GM21528 (cell line): ENCODE results near the gene PAFAH2.

Experiments used
- ATAC-seq: cut with Tn5 transposase; IDR thresholded peaks from one replicate; pipeline ENCODE4 v1.9.1; 2021; ENCODE audit warnings: mild to moderate bottlenecking, moderate library complexity; ENCODE audit not compliant: unreplicated experiment, low FRiP score

PAFAH2 gene

GRCh38 chr1:26015358-26015757 is 17.5 kb upstream of the PAFAH2 start:
- no peak for ATAC-seq

DNA sequence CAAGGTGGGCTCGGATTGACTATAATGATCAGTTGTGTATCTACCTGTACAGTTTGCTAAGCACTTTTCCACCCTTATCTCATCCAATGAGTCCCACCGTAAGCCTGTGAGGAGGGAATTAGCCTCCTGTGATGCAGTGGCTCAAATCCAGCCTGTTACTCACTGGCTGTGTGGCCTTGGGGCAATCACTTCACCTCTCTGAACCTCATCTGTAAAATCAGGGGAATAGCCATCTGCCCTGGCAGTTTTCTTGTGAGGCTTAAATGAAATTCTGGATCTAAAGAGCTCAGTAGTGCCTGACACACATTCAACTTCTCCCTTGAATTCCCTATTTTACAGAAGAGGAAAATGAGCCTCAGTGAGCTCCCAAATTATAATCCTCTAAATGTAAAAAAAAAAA is 16.3 kb upstream of the PAFAH2 start:
- no peak for ATAC-seq

- ATAC-seq = no peak
These were observed 15.0 kb upstream of the PAFAH2 start for GRCh38 chr1:26012864-26013263.

GRCh38 chr1:26010825-26011224 is 13.0 kb upstream of the PAFAH2 start:
- no peak for ATAC-seq

DNA sequence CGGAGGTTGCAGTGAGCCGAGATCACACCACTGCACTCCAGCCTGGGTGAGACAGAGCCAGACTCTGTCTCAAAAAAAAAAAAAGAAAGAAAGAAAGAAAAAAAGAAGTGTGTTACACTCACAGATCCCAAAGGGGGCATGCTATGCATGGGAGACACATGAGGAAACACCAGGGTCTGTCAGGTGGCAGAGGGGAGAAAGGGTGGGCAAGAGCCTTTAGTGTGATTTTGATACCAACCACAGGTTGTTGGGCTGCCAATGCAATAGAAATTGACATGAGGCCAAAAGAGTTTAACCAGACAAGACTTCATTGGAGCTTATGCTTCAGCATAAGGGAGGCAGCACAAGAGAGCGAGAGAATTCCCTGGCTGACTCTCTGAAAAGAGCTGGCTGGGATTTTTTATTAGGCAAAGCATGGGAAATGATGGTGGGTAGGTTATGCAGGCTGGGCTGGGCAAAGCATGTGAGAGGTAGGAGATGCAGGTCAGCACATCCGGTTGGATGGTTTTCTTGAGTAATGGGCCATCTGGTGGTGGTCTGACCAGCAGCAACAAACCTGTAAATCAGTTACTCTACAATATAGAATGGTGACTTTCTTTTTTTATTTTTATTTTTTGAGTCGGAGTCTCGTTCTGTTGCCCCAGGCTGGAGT is 12.1 kb upstream of the PAFAH2 start:
- no peak for ATAC-seq

DNA sequence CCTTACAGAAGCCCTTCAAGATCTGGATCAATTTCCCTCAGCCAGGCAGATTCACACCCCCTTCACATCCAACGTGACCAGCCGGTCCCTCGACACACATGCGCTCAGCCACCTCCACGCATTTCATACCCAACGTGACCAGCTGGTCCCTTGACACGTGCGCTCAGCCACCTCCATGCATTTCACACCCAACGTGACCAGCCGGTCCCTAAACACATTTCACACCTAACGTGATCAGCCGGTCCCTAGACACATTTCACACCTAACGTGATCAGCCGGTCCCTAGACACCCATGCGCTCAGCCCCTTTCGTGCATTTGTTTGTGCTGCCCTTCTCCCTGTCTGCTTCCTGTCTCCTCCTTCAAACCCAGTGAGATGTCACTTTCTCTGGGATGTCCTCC is 8.8 kb upstream of the PAFAH2 start:
- ATAC-seq = no peak

- ATAC-seq = no peak
These were observed 7.7 kb upstream of the PAFAH2 start for GRCh38 chr1:26005434-26006105.

DNA sequence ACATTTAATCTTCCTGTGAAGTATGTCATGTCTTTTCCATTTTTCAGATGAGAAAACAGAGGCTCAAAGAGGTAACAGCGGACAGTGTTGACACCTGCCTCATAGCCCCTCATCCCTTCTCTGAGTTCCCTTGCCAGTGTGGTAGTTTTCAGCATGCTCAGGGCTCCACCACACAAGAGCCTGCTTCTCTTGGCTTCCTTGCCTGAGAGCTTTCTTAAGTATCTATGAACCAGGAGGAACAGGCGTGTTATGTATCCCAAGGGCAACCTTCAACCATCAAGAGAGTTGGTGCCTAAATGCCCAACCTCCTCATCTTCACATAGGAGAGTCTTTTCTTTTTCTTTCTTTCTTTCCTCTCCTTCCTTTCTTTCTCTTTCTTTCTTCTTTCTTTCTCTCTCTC is 5.9 kb upstream of the PAFAH2 start:
- ATAC-seq = no peak

GRCh38 chr1:26003262-26003661 is 5.4 kb upstream of the PAFAH2 start:
- no peak for ATAC-seq

DNA sequence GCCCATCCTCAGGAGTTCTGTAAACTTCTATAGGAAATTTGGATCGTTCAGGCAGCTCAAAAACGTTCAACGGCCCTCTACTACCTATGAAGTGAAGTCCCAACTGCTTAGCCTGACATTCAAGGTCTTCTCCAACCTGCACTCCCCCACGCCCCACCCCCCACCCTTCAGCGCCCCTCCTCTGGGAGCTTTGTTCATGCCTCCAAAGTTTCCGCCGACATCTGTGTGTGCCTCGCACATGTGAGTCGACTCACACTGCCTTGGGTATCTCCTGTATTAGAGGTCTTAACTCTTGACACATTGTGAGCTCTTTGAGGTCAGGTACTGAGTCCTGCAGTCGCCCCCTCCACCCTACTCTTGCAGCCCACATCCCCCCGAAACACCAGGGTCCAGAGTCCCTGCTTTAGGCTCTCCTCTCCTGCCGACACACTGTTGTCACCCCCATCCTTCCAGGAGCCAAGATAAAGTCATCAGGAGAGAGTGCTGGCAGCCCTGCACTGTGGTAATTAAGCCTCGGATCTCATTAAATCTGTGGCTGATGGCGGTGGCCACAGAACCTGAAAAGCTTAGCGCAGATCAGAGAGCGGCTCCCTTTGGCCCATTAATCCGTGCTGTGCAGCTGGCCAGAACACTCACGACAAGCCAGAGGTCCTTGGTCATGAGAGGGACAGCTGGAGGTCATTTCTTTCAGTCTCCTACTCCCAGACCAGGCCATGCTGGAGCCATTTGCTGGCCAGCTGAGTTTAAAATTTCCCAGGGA is 1.4 kb upstream of the PAFAH2 start:
- no peak for ATAC-seq

DNA sequence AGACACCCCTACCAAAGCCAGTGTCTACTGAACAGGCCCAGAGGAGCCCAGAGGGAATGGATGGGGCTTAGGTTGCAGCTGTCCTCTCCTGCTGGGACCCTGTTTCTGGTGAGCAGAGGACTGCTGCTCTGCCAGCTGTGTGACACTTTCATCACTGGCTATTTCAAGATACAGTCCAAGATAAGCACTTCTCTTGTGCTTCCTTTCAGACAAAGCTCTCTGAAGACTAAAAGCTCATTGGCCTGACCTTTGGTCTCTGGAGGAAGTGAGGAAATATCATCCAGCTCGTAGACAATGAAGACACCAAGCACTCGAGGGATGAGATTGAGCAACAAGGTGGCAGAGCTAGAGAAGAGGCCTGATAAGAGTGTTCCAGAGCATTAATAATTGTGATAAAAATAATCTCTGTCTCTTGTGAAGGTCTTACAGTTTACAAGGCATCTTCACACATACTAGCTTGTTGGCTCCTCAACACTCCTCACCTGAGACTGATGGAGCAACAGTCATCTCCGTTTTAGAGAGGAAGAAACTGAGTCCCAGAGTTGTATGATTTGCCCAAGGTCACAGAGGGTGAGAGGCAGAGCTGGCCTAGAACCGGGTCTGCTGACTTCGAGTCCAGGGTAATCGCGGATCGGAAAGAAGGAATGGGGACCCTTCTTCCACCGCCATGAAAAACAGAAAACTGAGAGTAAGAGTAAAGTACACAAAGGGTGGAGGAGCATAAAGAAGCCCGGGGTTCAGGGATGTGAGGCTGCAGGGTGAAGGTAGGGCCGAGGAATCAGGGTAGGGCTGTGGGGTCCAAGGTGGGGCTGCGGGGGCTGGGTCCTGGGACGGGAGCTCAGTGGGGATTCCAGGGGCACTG is 666 bp downstream of the PAFAH2 start:
- ATAC-seq = no peak

DNA sequence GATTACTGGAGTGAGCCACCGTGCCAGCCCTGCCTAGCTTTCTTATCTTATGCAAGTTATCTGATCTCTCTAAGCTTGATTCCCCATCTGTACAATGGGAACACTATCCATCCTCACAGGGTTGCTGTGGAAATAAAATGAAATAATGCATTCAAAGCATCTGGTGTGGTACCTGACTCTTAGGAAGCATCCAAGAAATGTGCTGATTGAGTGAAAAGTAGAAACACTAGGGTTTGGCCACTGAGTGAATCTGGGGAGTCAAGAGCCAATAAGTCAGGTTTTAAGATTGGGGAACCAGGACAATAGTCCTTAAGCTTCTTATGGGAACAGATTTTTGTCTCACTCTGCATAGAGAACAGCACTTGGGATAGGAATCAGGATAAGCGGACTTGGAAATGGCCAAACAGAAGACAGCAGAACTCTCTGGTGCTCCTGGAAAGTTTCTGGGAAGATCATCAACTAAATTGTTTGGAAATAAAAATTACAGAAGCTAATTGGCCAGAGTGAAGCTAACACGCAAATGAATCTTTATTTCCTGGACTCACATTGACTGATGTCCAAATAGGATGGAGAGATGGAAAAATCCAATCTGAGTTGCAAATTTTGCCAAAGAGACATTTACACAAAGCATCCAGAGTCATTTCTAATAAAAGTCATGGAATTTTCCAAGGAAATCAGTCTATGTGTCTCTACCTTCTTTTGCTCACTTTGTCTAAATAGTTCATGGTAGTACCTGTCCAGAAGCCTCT is 3.3 kb downstream of the PAFAH2 start:
- ATAC-seq = no peak

GRCh38 chr1:25993197-25993951 is 4.5 kb downstream of the PAFAH2 start:
- ATAC-seq = no peak

DNA sequence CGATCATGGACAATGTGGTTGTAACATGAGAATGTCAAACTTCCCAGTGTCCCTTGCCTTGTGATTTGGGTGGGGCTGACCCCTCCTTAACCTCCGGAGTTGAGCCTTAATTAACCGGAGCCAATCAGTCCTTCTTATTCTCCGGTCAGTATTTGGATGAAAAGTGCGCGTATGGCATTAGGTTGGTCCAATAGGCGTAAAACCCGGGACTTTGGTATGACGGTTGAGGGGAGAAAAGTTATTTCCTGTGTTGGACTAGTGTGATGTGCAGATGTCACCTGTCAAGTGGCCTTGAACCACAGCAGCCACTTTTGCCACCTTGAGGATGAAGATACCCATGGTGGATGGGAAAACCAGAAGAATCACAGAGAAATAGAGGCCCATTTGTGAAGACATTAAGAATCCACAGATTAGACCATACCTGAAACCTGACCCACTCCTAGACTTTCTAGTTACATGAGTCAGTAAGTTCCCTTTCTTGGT is 5.1 kb downstream of the PAFAH2 start:
- no peak for ATAC-seq

GRCh38 chr1:25991937-25992688 is 5.8 kb downstream of the PAFAH2 start:
- no peak for ATAC-seq

DNA sequence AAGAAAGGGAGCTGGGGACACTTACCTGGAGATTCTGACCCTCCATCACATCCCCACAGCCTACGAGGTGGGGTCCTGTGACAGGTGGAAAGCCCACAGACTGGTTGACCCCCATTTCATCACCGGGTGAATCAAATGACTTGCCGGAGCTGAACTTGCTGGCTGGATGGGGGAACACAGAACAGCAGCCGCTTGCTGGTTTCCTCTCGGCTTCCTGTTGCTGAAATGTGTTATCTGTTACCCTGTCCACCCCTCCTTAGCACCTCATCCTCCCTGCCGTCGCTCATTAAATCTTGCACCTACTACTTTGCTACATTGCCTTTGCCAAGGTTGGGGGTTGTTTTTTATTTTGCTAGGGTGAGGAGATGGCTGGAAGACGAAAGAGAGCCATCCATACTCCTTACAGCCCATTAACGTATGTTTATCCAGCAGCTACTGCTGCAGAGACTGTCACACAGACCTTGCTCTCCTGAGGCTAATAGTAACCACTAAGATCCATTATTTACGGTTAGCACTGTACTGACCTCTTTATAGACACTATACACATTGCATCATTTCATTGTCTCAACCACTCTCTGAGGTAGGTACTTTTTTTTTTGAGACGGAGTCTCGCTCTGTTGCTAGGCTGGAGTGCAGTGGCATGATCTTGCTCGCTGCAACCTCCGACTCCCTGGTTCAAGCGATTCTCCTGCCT is 7.0 kb downstream of the PAFAH2 start:
- ATAC-seq = no peak

- ATAC-seq = no peak
These were observed 7.6 kb downstream of the PAFAH2 start for GRCh38 chr1:25990251-25990650.
